M059J (cell line): ENCODE results near the gene SRGAP3. TPM values are rescaled to one million over a fixed set of nuclear protein-coding genes. Genes with fewer than 3 reads are reported as not detected.

Experiments used
- total RNA-seq: library from RNA; depleted of rRNA; stranded (reverse); fragments of >200 nt; shearing (Covaris generic); gene quantifications from 2 replicates; pipeline ENCODE4 v1.2.3, GENCODE V29; 2014; rRNA removed

SRGAP3 gene
- total RNA-seq, 1 experiment from 2014 or later, result 2.6 TPM

Other genes with a start within 250 kb of the SRGAP3 start
- gene THUMPD3, start 113.4 kb upstream of the SRGAP3 start, total RNA-seq, result 24.4 and 29.3 TPM in 2 replicates
- 39.5 and 57.2 TPM in 2 replicates for gene SETD5, start 148.0 kb upstream of the SRGAP3 start, total RNA-seq